ENCODE measurements around the gene CERCAM.
"Not testable (repeated sequence)": the region's sequence is repeated elsewhere in the genome, so short reads cannot be mapped to it uniquely, and the experiment has no call there.

Gene CERCAM

DNA sequence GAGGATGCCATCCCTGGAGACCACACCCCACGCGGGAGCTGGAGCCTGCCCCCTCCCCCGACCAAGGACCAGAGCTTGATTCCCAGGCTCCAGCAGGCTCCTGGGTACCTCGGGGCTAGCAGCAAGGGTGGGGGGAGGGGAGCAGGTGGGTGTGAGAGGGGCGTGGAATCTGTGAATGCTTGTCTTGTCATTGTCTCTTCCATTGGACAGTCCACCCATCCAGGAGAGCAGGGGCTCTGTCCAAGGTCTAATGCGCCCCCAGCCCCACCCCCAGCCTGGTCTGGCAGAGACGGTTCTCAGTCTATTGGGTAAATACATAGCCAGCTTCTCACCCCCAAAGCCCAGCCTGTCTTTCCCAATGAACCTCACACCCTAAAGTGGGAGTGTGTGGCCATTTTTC, 26.7 kb upstream of the CERCAM start:
- DNase-seq, result no peak

DNA sequence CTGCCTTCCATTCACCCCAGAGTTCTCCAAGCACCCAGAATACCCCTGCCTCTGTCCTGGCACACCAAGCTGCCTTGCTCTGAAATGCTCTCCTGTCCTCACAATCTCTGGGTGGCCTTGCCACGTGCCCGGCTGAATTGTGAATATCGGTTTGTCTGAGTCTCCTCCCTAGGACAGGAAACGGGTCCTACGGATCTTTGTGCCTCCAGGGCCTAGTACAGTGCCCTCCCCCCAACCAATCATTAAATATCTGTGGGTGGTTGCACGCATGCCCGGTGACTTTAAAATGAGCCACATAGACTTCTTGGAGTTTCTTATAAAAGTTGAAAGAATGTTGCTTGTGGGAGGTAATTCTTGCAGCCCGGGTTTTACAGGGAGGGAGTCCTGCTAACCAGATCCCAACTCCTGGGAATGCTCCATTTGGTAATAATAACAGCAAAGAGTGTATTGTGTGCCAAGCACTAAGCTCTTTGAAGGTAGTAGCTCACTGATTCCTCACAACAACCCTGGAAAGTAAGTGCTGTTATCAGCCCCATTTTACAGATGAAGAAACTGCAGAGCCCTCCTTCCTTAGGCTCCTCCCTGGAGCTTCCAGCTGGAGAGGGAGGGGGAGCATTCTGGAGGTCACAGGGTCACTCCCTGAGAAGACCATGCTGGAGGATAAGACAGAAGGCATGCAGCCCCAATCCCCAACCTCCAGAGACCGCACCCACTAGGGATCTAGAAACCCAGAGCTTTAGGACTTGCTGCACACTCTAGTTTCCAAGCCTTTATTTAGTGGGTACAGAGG, 26.1 kb upstream of the CERCAM start:
- no peak for DNase-seq

DNA sequence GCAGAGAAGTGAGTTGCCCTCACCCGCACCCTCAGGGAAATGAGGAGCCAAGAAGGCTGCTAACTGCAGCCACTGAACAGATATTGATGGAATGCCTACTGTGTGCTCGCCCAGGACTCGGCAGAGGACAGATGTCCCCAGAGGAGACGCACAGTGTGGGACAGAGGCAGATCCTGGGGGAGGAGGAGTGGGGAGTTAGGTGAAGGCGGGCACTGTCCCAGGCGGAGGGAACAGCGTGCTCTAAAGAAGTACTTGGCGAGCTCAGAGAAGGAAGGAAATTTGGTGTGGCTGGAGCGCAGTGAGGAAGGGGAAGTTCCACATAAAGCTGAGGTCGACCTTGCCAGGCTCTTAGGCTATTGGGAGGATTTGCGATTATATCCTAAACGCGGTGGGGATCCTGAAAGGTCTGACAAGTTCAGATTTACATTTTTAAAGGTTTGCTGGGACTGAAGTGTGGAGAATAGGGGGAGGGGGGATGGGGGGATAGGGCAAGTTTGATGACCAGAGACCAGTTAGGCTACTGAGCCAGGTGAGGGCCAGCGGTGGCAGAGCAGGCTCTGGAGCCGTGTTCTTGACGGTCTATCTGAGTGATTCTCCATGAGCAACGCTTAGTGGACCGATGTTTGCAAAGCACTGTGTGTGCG, 23.6 kb upstream of the CERCAM start:
- no peak for DNase-seq

DNA sequence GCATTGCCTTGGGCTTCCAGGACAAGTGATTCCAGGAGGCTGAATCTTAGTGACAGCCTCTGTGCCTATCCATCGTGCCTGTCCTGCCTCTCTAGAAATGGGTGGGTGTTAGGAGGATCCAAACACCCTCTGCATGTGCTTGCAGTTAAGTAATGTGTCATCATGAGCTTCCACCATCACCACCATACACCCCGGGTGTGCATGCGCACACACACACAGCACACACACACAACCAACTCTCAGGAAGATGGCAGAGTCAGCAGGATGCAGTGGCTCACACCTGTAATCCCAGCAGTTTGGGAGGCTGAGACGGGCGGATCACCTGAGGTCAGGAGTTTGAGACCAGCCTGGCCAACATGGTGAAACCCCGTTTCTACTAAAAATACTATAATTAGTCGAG, 22.8 kb upstream of the CERCAM start:
- no peak for DNase-seq

DNA sequence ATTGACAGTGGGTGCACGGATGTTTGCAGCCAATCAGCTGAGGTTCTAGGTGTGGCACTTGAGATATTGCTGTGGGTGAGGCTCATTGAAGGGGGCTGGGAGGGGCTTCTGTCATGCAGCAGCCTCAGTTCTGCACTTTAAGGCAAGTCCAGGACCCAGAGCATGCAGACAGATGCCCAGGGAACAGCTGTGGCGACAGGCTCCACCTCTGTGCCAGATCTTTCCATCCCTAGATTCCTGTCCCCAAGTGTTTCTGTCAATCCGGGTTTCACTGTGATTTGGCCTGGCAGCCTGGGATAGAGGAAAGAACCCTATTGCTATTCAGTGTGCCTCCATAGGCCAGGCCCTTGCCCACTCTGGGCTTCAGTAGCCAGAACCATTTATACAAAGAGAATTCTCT, 20.8 kb upstream of the CERCAM start:
- no peak for DNase-seq

DNA sequence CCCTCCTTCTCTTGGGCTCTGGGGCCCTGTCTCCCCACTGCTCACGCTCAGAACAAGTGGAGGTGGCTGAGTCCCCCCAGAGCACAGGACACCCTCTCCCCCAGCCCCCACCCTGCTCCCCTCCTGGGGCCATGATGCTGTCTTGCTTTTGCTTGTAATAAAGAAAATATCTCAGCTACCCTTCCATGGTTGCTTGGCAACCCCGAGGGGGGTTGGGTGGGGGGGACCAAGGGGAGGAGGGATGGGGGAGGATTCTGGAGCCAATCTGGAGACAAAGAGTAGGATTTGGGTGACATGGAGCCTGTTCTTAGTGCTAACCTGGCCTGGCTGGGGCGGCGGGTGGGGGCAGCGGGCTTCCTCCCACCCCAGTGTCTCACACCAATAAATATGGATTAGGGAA, 16.1 kb upstream of the CERCAM start:
- no peak for DNase-seq

DNA sequence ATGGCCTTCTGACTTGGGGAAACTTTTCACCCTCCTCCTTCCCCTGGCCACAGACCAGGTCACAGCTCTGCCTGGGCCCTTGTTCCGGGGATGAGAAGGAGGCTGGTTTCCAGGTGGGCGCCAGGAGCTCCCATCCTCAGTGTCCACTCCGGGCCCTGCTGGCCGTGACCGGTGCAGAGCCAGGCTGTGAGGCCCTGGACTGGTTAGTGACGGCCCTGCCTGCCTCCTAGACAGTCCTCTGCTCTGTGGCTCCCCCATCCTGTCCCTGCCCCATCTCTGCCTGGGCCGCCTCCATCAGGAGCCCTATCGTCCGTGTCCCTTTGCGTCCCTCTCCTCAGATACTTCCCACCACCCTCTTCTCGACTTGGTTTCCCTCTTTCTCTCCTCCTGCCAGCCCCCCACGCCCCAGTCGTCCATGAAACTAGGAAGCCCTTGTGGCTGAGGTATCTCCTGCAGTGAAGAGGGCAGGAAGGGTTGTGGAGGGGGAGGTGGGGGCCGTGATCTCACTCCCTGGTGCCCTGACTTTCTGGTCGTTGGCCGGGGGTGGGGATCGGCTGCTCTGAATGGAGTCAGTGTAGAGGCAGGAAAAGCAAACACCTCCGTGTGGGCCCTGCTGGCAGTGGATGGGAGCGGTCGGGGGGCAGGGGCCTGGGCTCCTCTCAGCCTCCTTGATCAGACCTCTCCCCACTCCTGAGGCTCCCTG, 15.4 kb upstream of the CERCAM start:
- DNase-seq, result no peak

DNA sequence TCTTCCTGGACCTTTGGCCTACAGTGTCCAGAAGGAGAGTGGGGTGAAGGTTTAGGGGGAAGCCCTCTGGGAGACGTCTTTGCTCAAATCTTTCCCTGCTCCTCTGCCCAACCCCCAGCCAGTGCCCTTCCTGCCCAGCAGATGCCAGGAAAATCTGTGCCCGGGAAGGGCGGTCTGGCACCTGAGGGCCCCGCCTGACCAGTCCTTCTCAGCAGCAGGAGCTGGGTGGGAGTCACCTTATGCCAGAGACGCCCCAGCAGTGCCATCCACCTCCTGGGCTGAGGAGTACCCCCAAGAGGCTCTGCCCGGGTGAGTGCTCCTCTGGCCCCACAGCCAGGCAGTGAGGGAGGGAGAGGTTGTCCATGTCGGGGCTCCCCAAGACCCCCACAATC, 14.9 kb upstream of the CERCAM start:
- no peak for DNase-seq

DNA sequence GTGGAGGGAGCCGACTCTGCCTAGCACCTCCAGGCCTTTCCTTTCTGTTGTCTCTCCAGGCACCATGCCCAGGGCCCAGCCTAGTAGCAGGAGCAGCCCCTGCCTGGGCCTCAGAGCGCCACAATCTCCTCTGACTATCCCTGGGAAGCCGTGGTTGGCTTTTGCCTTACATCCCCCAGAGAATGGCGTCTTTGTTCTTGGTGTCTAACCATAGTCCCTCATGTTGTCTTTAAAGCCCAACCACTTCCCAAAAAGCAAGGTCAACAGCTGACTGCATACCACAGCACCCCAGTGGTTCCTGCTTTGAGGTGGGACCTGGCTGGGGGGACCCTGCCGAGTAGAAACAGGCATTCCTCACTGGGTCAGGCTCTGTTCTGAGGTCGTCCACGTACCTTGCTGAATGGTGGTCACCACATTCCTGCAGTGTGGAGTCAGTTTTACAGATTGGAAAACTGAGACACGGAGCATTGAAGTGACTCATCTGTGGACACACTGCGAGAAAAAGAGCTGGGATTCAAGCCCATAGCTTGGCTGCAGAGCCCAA, 13.7 kb upstream of the CERCAM start:
- DNase-seq, result no peak

DNA sequence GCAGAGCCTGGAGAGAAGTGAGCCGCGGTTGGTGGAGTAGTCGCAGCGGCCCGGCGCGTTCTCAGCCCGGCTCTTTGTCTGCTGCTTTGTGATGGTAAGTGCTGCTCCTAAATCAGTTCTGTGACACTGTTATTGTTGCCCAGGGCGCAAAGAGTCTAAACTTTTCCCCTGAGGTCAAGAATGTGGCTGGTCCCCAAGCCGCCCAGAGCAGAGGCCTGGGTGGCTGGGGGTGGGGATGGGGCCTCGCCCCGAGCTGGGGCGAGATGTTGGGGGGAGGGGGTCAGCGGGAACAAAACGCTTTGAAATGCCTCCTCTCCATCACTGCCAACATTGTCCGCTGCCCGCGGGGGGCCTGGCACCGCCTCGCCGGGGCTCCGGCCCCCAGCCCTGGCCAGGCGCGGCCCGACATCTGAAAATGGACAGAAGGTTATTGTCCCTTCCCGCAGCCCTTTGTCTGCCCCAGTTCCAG, 11.7 kb upstream of the CERCAM start:
- no peak for DNase-seq

DNA sequence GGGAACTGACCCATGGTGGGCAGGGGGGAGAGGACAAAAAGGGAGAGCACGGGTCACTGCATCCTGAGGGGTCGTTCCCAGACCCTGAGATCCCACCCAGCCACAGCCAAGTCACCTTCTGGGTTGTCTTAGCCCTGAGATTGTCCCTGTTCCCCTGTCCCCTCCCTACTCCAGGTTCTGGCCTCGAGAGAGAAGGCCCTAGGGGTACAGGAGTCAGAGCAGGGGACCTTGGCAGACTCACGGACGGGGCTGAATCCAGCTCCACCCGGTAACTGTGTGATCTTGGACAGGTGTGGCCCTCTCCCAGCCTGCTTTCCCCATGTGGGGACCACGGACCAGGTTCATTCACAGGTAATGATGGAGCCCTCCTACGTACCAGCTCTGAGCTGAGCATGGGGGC, 11.2 kb upstream of the CERCAM start:
- no peak for DNase-seq

DNA sequence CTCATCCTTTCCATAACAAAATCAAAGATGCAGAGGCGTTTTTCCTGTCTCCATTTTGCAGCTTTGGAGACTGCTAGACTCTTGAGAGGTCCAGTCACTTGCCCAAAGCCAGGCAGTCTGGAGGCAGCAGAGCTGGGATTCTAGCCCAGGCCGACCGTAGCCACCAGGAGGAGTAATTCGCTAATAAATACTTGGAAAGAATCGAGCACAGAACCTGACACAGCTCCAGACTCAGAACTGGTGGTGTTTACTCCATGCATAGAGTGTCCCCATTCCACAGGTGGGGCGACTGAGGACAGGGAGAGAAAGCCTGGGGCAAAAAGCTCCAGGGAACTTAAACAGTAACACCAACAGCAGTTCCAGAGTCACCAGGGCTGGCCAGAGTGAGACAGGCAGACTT, 10.7 kb upstream of the CERCAM start:
- peak in 1 of 2 experiments; percentile 22 for DNase-seq

DNA sequence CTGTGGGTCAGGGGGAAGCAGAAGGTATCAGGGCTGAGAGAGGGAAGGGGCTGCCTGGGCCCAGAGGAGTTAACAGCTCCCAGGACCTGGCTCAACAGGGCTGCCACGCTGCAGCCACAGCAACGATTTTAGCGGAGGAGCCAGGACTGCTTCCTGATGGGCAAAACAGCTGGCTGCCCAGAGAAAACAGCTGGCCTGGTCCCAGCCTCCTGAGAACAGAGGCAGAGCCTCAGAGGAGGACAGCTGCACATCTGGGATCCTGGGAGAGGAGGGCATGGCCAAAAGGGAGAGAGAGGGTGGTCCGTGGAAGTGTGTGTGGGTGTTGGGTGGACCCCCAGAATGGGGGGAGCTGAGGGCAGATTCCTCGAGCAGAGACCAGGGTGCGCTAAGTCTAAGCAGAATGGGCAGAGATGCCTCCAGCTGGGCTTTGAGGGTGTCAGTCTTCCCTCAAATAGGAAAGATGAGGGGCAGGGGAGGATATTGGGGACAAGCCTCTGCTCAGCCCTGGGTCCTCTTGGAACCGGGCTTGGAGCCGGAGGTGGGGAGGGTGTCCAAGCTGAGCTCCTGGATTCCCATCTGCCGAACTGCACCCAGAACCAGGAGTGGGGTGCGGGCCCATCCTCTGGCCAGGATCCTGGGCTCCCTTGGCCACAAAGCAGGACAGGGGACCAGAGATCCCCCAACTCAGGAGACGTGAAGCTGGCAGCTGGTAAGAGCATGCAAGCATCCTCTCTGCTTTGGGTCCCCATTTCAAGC, 9.1 kb upstream of the CERCAM start:
- no peak for DNase-seq

DNA sequence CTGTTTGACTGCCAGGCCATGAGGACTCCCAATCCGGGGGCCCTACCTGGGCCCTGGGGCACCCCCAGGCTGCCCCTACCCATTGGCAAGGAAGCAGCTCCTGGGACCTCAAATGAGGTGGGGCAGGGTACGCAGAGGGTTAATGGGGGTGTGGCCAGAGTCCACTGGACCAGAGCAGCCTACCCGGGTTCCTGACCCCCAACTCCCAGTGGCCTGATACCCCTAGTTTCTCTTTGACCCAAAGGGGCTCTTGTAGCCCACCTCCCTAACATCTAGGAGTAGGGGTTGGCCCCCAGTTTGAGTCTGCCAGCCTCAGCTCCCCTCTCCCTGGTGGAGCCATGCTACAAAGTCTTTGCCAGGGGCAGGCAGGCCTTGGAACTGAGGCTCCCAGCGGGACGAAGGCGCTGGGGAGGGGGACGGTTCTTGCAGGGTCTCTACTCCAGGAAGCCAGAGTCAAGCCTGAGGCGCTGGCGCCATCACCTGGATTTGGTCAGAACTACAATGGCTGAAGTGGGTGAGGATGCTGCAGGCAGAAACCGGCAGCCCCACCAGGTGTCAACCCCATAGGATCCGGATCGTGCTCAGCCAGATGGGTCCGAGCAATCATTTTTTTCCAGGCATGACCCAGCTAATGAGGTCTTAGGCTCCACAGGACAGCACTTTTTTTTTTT, 8.4 kb upstream of the CERCAM start:
- peak; percentile 39 to 67 for DNase-seq

DNA sequence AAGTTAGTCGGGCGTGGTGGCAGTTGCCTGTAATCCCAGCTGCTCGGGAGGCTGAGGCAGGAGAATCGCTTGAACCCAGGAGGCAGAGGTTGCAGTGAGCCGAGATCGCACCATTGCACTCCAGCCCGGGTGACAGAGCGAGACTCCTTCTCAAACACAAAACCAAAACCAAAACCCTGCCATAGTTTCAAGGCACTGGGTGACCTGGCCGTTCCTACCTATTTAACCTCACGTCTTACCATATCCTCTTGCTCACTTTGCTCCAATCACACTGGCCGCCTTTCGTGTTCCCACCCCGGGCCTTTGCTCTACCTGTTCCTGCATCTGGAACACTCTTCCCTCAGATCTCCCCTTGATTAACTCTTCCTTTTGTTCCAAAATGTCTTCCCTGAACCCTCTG, 6.9 kb upstream of the CERCAM start:
- DNase-seq, result not testable (repeated sequence)

DNA sequence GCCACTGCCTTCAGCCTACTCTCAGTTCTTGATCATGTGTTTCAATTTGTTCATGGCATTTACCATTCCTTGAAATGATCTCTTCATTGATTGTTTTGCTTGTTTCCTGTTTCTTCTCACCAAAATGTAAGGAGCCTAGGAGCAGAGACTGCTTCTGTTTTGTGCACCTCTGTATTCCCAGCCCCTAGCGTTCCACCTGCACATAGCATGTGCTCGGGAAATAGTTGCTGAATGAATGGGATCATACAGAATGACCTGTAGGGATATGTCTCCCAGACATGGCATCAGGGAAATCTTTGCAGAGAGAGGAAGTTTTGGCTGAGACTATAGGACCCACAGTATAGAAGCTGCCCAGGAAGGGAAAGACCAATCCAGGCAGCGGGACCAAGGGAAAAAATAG, 6.2 kb upstream of the CERCAM start:
- DNase-seq, result no peak

DNA sequence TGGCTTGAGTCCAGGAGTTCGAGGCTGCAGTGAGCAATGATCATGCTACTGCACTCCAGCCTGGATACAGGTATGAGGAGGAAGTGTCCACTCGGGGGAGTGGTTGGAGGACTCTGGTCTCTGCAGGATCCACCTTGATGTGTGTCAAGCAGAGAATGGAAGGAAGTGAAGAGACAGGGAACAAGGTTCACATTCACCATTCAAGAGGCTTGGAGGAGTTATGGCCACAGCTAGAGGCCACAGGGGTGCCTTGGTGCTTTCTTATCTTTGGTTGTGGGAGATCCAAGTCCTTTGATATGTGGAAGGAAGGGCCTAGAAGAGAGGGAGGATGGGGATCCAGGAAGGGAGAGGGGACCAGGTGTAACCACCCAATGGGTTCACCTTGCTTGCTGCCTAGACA, 5.4 kb upstream of the CERCAM start:
- no peak for DNase-seq

DNA sequence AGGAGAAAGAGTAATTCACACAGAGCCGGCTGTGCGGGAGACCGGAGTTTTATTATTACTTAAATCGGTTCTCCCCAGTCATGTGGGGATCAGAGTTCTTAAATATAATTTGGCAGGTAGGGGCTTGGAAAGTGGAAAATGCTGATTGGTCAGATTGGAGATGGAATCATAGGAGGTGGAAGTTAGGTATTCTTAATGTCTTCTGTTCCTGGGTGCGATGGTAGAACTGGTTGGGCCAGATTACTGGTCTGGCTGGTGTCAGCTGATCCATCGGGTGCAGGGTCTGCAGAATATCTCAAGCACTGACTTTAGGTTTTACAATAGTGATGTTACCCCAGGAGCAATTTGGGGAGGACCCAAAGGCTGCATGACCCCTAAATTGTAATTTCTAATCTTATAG, 4.6 kb upstream of the CERCAM start:
- no peak for DNase-seq

DNA sequence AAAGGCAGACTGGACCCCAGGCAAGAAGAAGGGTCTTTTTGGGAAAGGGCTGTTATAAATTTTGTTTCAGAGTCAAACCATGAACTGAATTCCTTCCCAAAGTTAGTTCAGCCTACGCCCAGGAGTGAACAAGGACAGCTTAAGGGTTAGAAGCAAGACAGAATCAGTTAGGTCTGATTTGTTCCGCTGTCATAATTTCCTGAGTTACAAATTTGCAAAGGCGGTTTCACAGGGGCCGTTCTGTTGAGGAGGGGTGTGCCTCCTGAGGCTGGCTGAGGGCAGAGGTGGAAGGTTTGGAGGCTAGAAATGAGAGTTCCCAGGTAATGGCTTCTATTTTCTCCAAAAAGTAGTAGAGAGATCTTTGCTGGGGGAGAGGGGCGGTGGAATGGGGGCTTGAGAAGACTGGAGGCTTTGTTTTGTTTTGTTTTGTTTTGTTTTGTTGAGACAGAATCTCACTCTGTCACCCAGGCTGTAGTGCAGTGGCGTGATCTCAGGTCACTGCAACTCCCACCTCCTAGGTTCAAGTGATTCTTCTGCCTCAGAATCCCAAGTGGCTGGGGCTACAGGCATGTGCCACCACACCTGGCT, 4.1 kb upstream of the CERCAM start:
- no peak for DNase-seq

DNA sequence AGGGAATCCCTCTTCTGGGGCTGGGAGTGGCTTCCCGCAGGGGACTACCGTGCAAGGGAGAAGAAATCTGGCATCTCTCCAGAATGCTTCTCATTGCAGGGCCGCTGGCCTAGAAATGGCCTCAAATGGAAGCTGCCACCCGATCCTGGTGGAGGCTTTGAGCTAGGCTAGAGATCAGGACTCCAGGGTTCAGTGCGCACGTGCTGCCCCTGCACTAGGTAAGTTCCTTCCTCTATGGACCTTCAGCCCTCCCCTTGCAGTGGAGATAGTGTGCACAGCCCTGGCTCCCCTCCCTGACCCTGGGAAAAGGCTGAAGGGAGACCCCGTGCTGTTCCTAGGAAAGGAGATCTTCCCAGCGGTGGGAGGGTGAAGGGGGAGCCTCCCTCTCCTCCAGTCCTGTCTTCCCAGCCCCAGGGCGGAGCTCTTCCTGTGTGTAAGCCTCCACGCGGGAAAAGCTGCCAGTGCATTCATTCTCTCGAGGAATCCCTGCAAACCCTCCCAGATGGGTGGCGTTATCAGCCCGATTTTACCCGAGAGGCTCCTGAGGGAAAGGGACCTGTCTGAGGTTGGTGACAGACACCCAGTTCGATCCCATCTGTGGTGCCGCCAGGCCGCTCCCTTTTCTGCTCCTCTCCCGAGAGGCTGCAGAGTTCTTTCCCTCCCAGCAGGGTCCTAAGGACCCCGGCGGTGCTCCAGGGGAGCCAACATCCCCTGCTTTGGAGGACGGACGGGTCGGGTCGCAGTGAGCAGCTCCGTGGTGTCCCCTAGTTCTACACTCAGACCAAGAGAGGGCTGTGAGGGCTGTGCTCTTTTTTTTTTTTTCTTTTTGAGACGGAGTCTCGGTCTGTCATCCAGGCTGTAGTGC, 1.4 kb upstream of the CERCAM start:
- DNase-seq, result peak in 1 of 2 experiments; percentile 36

DNA sequence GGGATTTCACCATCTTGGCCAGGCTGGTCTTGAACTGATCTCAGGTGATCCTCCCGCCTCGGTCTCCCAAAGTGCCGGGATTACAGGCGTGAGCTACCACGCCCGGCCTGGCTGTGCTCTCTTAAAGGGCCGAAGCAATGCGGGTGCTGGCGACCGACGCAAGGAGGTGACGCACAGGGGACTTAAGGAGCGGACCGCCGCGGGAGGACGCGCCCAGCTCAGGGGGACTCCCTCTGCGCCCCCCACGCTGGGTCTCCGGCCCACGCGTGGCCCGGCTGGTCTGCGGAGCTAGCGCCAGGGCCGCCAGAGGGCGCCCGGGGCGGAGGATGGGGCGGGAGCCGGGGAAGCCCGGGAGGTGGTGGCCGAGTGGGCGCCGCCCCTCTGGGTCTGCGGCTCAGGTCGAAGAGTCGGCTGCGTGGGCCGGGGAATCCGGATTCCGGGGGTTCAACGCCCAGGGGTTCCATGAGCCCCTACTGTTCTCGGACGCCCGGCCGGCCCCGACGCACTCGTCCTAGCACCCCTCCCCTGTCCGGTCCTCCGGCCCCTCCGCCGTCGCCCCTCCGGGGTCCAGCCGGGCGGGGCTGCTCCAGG, 502 bp upstream of the CERCAM start:
- peak; percentile 55 to 83 for DNase-seq
